ENCODE data around the gene OLFM1. TPM values are rescaled to one million over a fixed set of nuclear protein-coding genes. Genes with fewer than 3 reads are reported as not detected.

OLFM1 gene
- total and polyA plus RNA-seq, 2 donors from 2014 or later, result 2.9 to 33.7 TPM

DNA sequence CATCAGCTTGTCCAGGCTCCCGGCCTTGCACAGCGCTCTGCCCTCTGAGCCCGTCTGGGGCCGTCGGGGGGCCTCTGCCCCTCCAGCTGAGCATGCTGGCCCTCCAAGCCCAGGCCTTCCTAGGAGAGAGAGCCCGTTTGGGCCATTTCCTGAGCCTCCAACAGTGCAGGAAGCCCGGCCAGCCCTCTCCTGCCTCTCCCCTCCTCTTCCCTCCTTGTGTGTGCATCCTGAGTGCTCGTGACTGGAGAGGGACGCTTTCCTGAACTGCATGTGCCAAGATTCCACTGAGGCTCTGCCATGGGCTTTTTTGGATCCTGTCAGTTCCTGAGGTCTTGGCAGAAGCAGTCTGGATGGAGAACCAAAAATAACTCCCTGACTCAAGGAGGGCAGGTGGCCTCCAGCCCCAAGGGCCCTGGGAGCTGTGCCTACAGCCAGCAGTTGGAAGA is 15.6 kb downstream of the OLFM1 start:
- H3K36me3 ChIP-seq (ENCODE audit: control insufficient read depth in 2 of 3, insufficient read depth in 3 of 3, low read length in 3 of 3), result no peaks in the 10 kb centered on the region
- FAIRE-seq (no peak), DNase-seq (no peak)
- H3K27me3 ChIP-seq (ENCODE audit: control insufficient read depth, insufficient read depth, low read length), result peaks cover 4% of the 10 kb centered on the region
- TF ChIP-seq, protein P1, sequence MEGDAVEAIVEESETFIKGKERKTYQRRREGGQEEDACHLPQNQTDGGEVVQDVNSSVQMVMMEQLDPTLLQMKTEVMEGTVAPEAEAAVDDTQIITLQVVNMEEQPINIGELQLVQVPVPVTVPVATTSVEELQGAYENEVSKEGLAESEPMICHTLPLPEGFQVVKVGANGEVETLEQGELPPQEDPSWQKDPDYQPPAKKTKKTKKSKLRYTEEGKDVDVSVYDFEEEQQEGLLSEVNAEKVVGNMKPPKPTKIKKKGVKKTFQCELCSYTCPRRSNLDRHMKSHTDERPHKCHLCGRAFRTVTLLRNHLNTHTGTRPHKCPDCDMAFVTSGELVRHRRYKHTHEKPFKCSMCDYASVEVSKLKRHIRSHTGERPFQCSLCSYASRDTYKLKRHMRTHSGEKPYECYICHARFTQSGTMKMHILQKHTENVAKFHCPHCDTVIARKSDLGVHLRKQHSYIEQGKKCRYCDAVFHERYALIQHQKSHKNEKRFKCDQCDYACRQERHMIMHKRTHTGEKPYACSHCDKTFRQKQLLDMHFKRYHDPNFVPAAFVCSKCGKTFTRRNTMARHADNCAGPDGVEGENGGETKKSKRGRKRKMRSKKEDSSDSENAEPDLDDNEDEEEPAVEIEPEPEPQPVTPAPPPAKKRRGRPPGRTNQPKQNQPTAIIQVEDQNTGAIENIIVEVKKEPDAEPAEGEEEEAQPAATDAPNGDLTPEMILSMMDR (IDR thresholded peaks at IDR 0.05; ENCODE audit: borderline replicate concordance, extremely low read depth, insufficient read depth), result no peak
- H3K9me3 ChIP-seq (ENCODE audit: control insufficient read depth in 2 of 3, insufficient read depth in 1 of 3, low read length in 3 of 3), result no peaks in the 10 kb centered on the region
- H3K4me3 ChIP-seq (ENCODE audit: low read length in 3 of 3), result no peak overlapping the region
- intact Hi-C loops (cut with DNase I), result no loop called here
- H3K4me1 ChIP-seq (ENCODE audit: control insufficient read depth in 2 of 3, insufficient read depth in 2 of 3, low read depth in 1 of 3, low read length in 3 of 3), result no peaks in the 10 kb centered on the region
- H3K27ac ChIP-seq (ENCODE audit: low read depth in 2 of 2, low read length in 2 of 2), result no peak overlapping the region
- no peak overlapping the region for H3K9ac ChIP-seq (ENCODE audit: low read length in 3 of 3)

DNA sequence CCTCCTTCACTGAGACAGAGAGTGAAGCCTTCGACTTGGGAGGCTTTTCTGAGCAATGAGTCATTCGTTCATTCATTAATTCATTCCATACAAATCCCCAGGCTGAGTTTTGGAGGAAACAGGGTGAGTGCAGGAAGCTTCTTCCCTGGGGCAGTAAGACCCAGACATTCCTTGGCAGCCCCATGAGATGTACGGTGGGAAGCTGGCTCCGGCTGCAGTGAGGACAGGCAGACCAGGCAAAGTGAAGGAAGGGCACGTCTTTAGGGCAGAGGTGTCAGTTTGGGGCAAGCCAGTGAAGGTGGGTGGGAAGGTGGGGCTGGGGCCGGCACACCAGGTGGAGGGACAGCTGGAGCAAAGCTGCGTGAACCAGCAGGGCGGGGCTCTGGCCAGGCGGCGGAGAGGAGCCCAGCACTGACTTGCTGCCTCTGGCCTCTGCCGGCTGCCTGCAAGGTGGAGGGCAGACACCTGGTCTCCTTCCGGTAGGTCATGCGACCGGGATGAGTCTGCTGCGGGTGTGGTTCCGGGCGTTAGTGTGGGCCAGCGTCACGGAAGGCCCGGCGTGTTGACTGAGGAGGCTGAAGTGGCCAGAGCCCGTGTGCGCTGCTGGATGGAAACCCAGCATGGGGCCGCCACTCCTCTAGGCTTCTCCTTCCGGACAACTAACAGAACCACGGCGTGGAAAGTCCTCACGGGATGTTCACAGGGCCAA is 16.6 kb downstream of the OLFM1 start:
- peak in 1 of 5 donors; percentile 63 for DNase-seq
- Histone ChIP-seq H3K36me3 (ENCODE audit: control insufficient read depth in 2 of 3, insufficient read depth in 3 of 3, low read length in 3 of 3) (no peaks in the 10 kb centered on the region), H3K27me3 (ENCODE audit: control insufficient read depth, insufficient read depth, low read length) (peaks cover 4% of the 10 kb centered on the region), H3K4me1 (ENCODE audit: control insufficient read depth in 2 of 3, insufficient read depth in 2 of 3, low read depth in 1 of 3, low read length in 3 of 3) (no peaks in the 10 kb centered on the region), H3K9ac (ENCODE audit: low read length in 3 of 3) (no peak overlapping the region), H3K27ac (ENCODE audit: low read depth in 2 of 2, low read length in 2 of 2) (no peak overlapping the region), H3K9me3 (ENCODE audit: control insufficient read depth in 2 of 3, insufficient read depth in 1 of 3, low read length in 3 of 3) (no peaks in the 10 kb centered on the region), H3K4me3 (ENCODE audit: low read length in 3 of 3) (no peak overlapping the region)
- TF ChIP-seq, protein P1 (IDR thresholded peaks at IDR 0.05; ENCODE audit: borderline replicate concordance, extremely low read depth, insufficient read depth), result no peak
- no peak for FAIRE-seq
- intact Hi-C loops (cut with DNase I), result no loop called here

DNA sequence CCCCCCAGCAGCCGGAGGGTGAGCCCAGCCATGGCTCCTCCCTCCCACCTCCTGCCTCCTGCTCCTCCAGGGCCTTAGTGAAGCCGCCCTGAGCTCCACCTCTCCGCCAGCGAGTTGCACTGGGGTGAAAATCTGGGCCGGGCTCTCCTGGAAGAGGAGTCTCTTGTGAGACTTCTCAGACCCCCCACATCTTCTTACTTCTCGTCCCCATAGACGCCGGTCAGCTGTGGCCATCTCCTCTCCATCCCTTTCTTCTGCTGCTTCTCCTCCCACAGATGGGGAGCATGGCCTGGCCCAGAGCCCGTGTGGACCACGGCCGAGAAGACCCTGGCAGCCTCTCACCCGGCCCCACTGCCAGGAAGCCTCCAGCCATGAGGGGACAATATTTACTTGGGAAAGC is 17.3 kb downstream of the OLFM1 start:
- no peak for FAIRE-seq
- Histone ChIP-seq H3K36me3 (ENCODE audit: control insufficient read depth in 2 of 3, insufficient read depth in 3 of 3, low read length in 3 of 3) (no peaks in the 10 kb centered on the region), H3K9ac (ENCODE audit: low read length in 3 of 3) (no peak overlapping the region), H3K27ac (ENCODE audit: low read depth in 2 of 2, low read length in 2 of 2) (no peak overlapping the region), H3K4me1 (ENCODE audit: control insufficient read depth in 2 of 3, insufficient read depth in 2 of 3, low read depth in 1 of 3, low read length in 3 of 3) (no peaks in the 10 kb centered on the region), H3K9me3 (ENCODE audit: control insufficient read depth in 2 of 3, insufficient read depth in 1 of 3, low read length in 3 of 3) (no peaks in the 10 kb centered on the region), H3K4me3 (ENCODE audit: low read length in 3 of 3) (no peak overlapping the region), H3K27me3 (ENCODE audit: control insufficient read depth, insufficient read depth, low read length) (peaks cover 4% of the 10 kb centered on the region)
- peak in 1 of 5 donors; percentile 56 for DNase-seq
- intact Hi-C loops (cut with DNase I), result no loop called here
- TF ChIP-seq, protein P1 (IDR thresholded peaks at IDR 0.05; ENCODE audit: borderline replicate concordance, extremely low read depth, insufficient read depth), result no peak

All from kidney (tissue), 14 donors.